K562 (cell line): Measurements from ENCODE around the gene CUTA. TPM values are rescaled to one million over a fixed set of nuclear protein-coding genes. Genes with fewer than 3 reads are reported as not detected.

Experiments used
- ATF7 ChIP-seq: fragments of 450-650 bp; IDR thresholded peaks from 2 replicates; pipeline ENCODE4 v1.7.1; 2014; ENCODE audit warnings: mild to moderate bottlenecking, moderate library complexity
- CCNT2 ChIP-seq: IDR thresholded peaks from 2 replicates; pipeline ENCODE4 v1.6.1; 2011; ENCODE audit warnings: borderline replicate concordance, low read depth, mild to moderate bottlenecking, moderate library complexity, mixed read lengths, low read length; ENCODE audit not compliant: insufficient read length; ENCODE audit errors: extremely low read depth
- ELF4 ChIP-seq: fragments of 450-650 bp; formaldehyde crosslinking; IDR thresholded peaks from 2 replicates; pipeline ENCODE4 v1.4.0; 2022; ENCODE audit warnings: missing genetic modification characterization
- HDAC1 ChIP-seq, 2 experiments: fragments of 450-650 bp; IDR thresholded peaks; 2 replicates each; pipeline ENCODE4 v1.6.1; 2016 to 2017; ENCODE audit warnings: inconsistent platforms in 1 of 2, mild to moderate bottlenecking in 1 of 2, moderate library complexity in 1 of 2
- HMG20B ChIP-seq: fragments of 250-450 bp; sonication (Bioruptor Pico); IDR thresholded peaks from 2 replicates; pipeline ENCODE4 v1.5.0; 2021; ENCODE audit warnings: mild to moderate bottlenecking
- MECOM ChIP-seq: fragments of 250-450 bp; sonication (Bioruptor Pico); IDR thresholded peaks from 2 replicates; pipeline ENCODE4 v1.8.0; 2022; ENCODE audit warnings: inconsistent platforms
- MLLT1 ChIP-seq, 2 experiments: fragments of 450-650 bp; IDR thresholded peaks; 2 replicates each; pipeline ENCODE4 v1.6.1; 2016
- MTA3 ChIP-seq: fragments of 450-650 bp; formaldehyde crosslinking; IDR thresholded peaks from 2 replicates; pipeline ENCODE4 v1.6.1; 2017; ENCODE audit warnings: mild to moderate bottlenecking, borderline replicate concordance
- NBN ChIP-seq: fragments of 450-650 bp; IDR thresholded peaks from 2 replicates; pipeline ENCODE4 v1.6.1; 2016; ENCODE audit warnings: low read depth, mild to moderate bottlenecking
- NKRF ChIP-seq: fragments of 450-650 bp; IDR thresholded peaks from 2 replicates; pipeline ENCODE4 v1.6.1; 2016; ENCODE audit warnings: borderline replicate concordance
- PCBP2 ChIP-seq: fragments of 200-400 bp; formaldehyde crosslinking; IDR thresholded peaks from 2 replicates; pipeline ENCODE4 v1.6.1; 2018; ENCODE audit warnings: low read length, low read depth, mild to moderate bottlenecking, moderate library complexity; ENCODE audit not compliant: poor library complexity, severe bottlenecking
- PRDM10 ChIP-seq: fragments of 450-650 bp; IDR thresholded peaks from 2 replicates; pipeline ENCODE4 v1.6.1; 2018; ENCODE audit not compliant: partially characterized antibody
- SMARCE1 ChIP-seq: fragments of 450-650 bp; IDR thresholded peaks from 2 replicates; pipeline ENCODE4 v1.7.1; 2016; ENCODE audit warnings: mild to moderate bottlenecking
- U2AF2 ChIP-seq: fragments of 200-400 bp; formaldehyde crosslinking; optimal IDR thresholded peaks from 2 replicates; pipeline ENCODE3; 2017; ENCODE audit warnings: low read depth, mild to moderate bottlenecking, low read length
- ZNF24 ChIP-seq: fragments of 450-650 bp; IDR thresholded peaks from 2 replicates; pipeline ENCODE4 v1.6.1; 2016
- ZNF354B ChIP-seq: fragments of 250-450 bp; sonication (Bioruptor Pico); IDR thresholded peaks from 2 replicates; pipeline ENCODE4 v1.4.0; 2020
- ZNF398 ChIP-seq: fragments of 250-450 bp; sonication (Bioruptor Pico); IDR thresholded peaks from 2 replicates; pipeline ENCODE4 v1.8.0; 2021; ENCODE audit warnings: moderate library complexity, mild to moderate bottlenecking, inconsistent platforms
- ZNF586 ChIP-seq: fragments of 450-650 bp; formaldehyde crosslinking; conservative IDR thresholded peaks from 2 replicates; pipeline ENCODE4 v1.4.0; 2020; ENCODE audit warnings: mild to moderate bottlenecking, moderate library complexity
- polyA plus RNA-seq, 8 experiments: library from polyadenylated mRNA; depleted of rRNA in 4 of 8; stranded (reverse) in 5 of 8; unstranded in 3 of 8; fragments of >200 nt; fragmentation: Nextera tagmentation in 2 of 8; fragmentation: Illumina TruSeq in 1 of 8; extraction: Ambion mirVana in 2 of 8; extraction: Trizol in 1 of 8; gene quantifications; 2 replicates each; pipeline versions ENCODE4 v1.2.1 to v1.2.3, GENCODE V29; 2011 to 2014; ENCODE audit warnings: inconsistent platforms in 1 of 8, missing spikeins in 1 of 8
- total RNA-seq, 7 experiments: library from RNA; depleted of rRNA in 6 of 7; stranded (reverse); fragments of >200 nt in 6 of 7; fragmentation: Illumina TruSeq in 2 of 7; extraction: Trizol in 2 of 7; gene quantifications; 2 replicates each; pipeline versions ENCODE4 v1.2.1 to v1.2.3, GENCODE V29; 2011 to 2021; ENCODE audit warnings: low replicate concordance in 1 of 7

Gene CUTA
- total and polyA plus RNA-seq, 9 of the 15 experiments (the other 6 are each of a cell fraction or from before 2014, with no cell fraction given), result 166 to 682 (median 310) TPM

- TF ChIP-seq PRDM10, result peak; percentile 25
- peak; percentile 58 to 98; a peak in 3 of 4 replicates for TF ChIP-seq HDAC1 (IDR thresholded peaks at IDR 0.05)
- no peak for TF ChIP-seq NBN
- peak; percentile 20; the same call in 1 of the 2 replicates for TF ChIP-seq SMARCE1
- TF ChIP-seq ZNF586, result no peak
- TF ChIP-seq ELF4 (CRISPR knock-in tag), result 0 out of 2 replicates have a peak, but pooled peaks have one; percentile 35
- peak; percentile 86 for TF ChIP-seq ATF7
- no peak for TF ChIP-seq ZNF398
- TF ChIP-seq HMG20B (CRISPR knock-in tag), result no peak
- peak; percentile 97 for TF ChIP-seq NKRF
- TF ChIP-seq U2AF2, result no peak
- no peak for TF ChIP-seq ZNF24
- no peak for TF ChIP-seq PCBP2
- TF ChIP-seq MLLT1 (IDR thresholded peaks at IDR 0.05), result 0 out of 4 replicates have a peak, but pooled peaks of 1 of the 2 experiments have one; percentile 36
- peak; percentile 89 for TF ChIP-seq CCNT2
- TF ChIP-seq MTA3, result peak; percentile 83; the same call in 1 of the 2 replicates
- TF ChIP-seq ZNF354B (CRISPR knock-in tag), result no peak
- TF ChIP-seq MECOM (CRISPR knock-in tag), result no peak
Observed at GRCh38 chr6:33454009-33454946, 36.4 kb upstream of the CUTA start, which contains the start of gene ZBTB9 (continued).
